CD4-positive, CD25-positive, alpha-beta regulatory T cell (primary cell): Measurements from ENCODE around the gene ADGRV1. TPM values are rescaled to one million over a fixed set of nuclear protein-coding genes. Genes with fewer than 3 reads are reported as not detected.

Experiments used
- ATAC-seq, 2 donors: fragments of 150-1000 bp; cut with Tn5 transposase; one replicate each; pipeline ENCODE4 v1.10.0; 2021; ENCODE audit warnings: low read depth in 2 of 2, moderate number of reproducible peaks in 2 of 2, moderate library complexity in 1 of 2
- DNase-seq, 3 donors: peaks; one replicate each; pipeline versions ENCODE4 v3.0.0 to v3.0.0-alpha.2; 2012 to 2022; ENCODE audit warnings: mixed read lengths in 1 of 3
- H3K27ac ChIP-seq: one replicate; pipeline ENCODE4 v1.7.0; 2013; ENCODE audit warnings: mild to moderate bottlenecking, low read length; ENCODE audit not compliant: insufficient read depth, poor library complexity, severe bottlenecking
- H3K27me3 ChIP-seq: one replicate; pipeline ENCODE4 v1.7.0; 2013; ENCODE audit warnings: low read length; ENCODE audit not compliant: control insufficient read depth, insufficient read depth
- H3K36me3 ChIP-seq: one replicate; pipeline ENCODE4 v1.7.0; 2013; ENCODE audit warnings: mild to moderate bottlenecking, low read length, moderate library complexity; ENCODE audit not compliant: control insufficient read depth, insufficient read depth
- H3K4me1 ChIP-seq: 2 replicates; pipeline ENCODE4 v1.7.0; 2013; ENCODE audit warnings: mild to moderate bottlenecking, low read length; ENCODE audit not compliant: insufficient read depth, control insufficient read depth, poor library complexity, severe bottlenecking
- H3K4me3 ChIP-seq: one replicate; pipeline ENCODE4 v1.7.0; 2013; ENCODE audit warnings: low read depth, mild to moderate bottlenecking, low read length, moderate library complexity
- H3K9me3 ChIP-seq, 2 experiments: 1 replicate in 1 of 2; 2 replicates in 1 of 2; pipeline ENCODE4 v1.7.0; 2013; ENCODE audit warnings: low read length in 2 of 2, mild to moderate bottlenecking in 1 of 2, moderate library complexity in 1 of 2; ENCODE audit not compliant: control insufficient read depth in 2 of 2
- H3K27ac Mint-ChIP-seq, 3 donors: one replicate each; pipeline ENCODE4 v1.8.0; 2020 to 2022; ENCODE audit warnings: mild to moderate bottlenecking in 3 of 3, mixed read lengths in 3 of 3, moderate library complexity in 2 of 3
- H3K27me3 Mint-ChIP-seq: one replicate; pipeline ENCODE4 v1.8.0; 2022; ENCODE audit warnings: mild to moderate bottlenecking, mixed read lengths
- H3K36me3 Mint-ChIP-seq: one replicate; pipeline ENCODE4 v1.8.0; 2020; ENCODE audit warnings: mixed read lengths
- H3K4me1 Mint-ChIP-seq, 4 donors: one replicate each; pipeline ENCODE4 v1.8.0; 2020 to 2022; ENCODE audit warnings: mixed read lengths in 4 of 4, mild to moderate bottlenecking in 1 of 4
- H3K4me3 Mint-ChIP-seq, 4 donors: one replicate each; pipeline ENCODE4 v1.8.0; 2020 to 2022; ENCODE audit warnings: mild to moderate bottlenecking in 4 of 4, mixed read lengths in 4 of 4, moderate library complexity in 3 of 4
- H3K9me3 Mint-ChIP-seq, 7 donors: one replicate each; pipeline ENCODE4 v1.8.0; 2020 to 2022; ENCODE audit warnings: mixed read lengths in 7 of 7, mild to moderate bottlenecking in 3 of 7, moderate library complexity in 2 of 7
- polyA plus RNA-seq, 4 donors: library from polyadenylated mRNA; unstranded; fragments of 300-500 nt; fragmentation: Illumina TruSeq; gene quantifications; one replicate each; pipeline ENCODE4 v1.2.3, GENCODE V29; 2021
- total RNA-seq: library from RNA; stranded (reverse); gene quantifications from one replicate; pipeline ENCODE4 v1.2.3, GENCODE V29; 2022

Gene ADGRV1
- total and polyA plus RNA-seq, 5 donors from 2014 or later = 0.42 to 0.52 TPM; not detected in 3

DNA sequence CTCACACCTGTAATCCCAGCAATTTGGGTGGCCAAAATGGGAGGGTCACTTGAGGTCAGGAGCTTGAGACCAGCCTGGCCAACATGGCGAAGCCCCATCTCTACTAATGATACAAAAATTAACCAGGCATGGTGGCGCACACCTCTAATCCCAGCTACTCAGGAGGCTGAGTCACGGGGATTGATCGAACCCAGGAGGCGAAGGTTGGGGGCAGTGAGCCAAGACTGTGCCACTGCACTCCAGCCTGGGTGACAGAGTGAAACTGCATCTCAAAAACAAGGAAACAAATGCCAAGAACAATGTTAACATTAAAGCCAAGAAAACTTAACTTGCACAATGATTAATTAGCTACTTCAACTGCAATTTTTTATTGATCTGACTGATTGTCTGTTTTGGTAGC is 621.9 kb downstream of the ADGRV1 start:
- ATAC-seq (no peak), DNase-seq (no peak)
- peaks cover 0 to 18% (median 11%) of the 10 kb centered on the region in 4 donors for H3K4me1 Mint-ChIP-seq
- peaks cover 0 to 5% (median 0%) of the 10 kb centered on the region in 7 donors for H3K9me3 Mint-ChIP-seq
- Histone ChIP-seq H3K4me3 (no peak overlapping the region), H3K27ac (no peak overlapping the region), H3K9me3 (no peaks in the 10 kb centered on the region), H3K36me3 (no peaks in the 10 kb centered on the region), H3K4me1 (peaks cover 3% of the 10 kb centered on the region), H3K27me3 (peaks cover under 1% of the 10 kb centered on the region)
- H3K27ac Mint-ChIP-seq = peak overlapping the region in 1 of 3 donors; percentile 43
- no peak overlapping the region for H3K4me3 Mint-ChIP-seq
- peaks cover under 1% of the 10 kb centered on the region for H3K36me3 Mint-ChIP-seq
- H3K27me3 Mint-ChIP-seq = peaks cover 18% of the 10 kb centered on the region

- Mint-ChIP-seq H3K36me3 (peaks cover 4% of the 10 kb centered on the region), H3K27me3 (peaks cover 18% of the 10 kb centered on the region), H3K4me3 (no peak overlapping the region), H3K9me3 (peaks cover 0 to 2% (median 0%) of the 10 kb centered on the region in 7 donors), H3K27ac (peak overlapping the region in 1 of 3 donors; percentile 62), H3K4me1 (peaks cover 5 to 18% (median 11%) of the 10 kb centered on the region in 4 donors)
- Histone ChIP-seq H3K4me3 (no peak overlapping the region), H3K27me3 (peaks cover 10% of the 10 kb centered on the region), H3K36me3 (no peaks in the 10 kb centered on the region), H3K9me3 (no peaks in the 10 kb centered on the region), H3K4me1 (peaks cover 3% of the 10 kb centered on the region), H3K27ac (no peak overlapping the region)
- peak in 1 of 2 donors; percentile 25 for ATAC-seq
- peak in 1 of 3 donors; percentile 87 for DNase-seq
These were observed 624.2 kb downstream of the ADGRV1 start for GRCh38 chr5:91182763-91183162.

DNA sequence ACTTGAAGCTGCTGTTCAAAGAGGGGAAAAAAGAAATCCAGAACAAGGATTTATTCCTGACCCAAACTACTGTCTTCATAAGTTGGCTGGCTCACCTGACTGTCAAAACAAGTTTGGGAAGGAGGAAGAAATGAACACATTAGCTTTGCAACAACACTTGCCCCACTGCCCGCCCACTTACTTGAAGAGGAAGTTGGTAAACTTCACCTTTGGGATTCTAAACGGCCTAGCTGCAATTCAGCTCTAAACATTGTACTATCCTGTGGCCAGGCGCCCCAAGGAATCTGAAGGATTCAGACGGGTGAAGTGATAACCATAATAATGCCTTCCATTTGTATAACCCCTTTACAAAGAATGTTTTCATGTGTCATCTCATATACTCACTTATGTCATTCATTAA is 625.1 kb downstream of the ADGRV1 start:
- ATAC-seq = no peak
- no peak for DNase-seq
- Mint-ChIP-seq H3K4me3 (peak overlapping the region in 2 of 4 donors; percentile 17 to 28), H3K27ac (peak overlapping the region in 1 of 3 donors; percentile 6), H3K9me3 (peaks cover 0 to 2% (median 0%) of the 10 kb centered on the region in 7 donors), H3K36me3 (peaks cover 4% of the 10 kb centered on the region), H3K27me3 (peaks cover 23% of the 10 kb centered on the region), H3K4me1 (peaks cover 5 to 18% (median 11%) of the 10 kb centered on the region in 4 donors)
- H3K36me3 ChIP-seq = no peaks in the 10 kb centered on the region
- peaks cover 3% of the 10 kb centered on the region for H3K4me1 ChIP-seq
- no peak overlapping the region for H3K27ac ChIP-seq
- H3K9me3 ChIP-seq = no peaks in the 10 kb centered on the region
- no peak overlapping the region for H3K4me3 ChIP-seq
- H3K27me3 ChIP-seq = peaks cover 10% of the 10 kb centered on the region

DNA sequence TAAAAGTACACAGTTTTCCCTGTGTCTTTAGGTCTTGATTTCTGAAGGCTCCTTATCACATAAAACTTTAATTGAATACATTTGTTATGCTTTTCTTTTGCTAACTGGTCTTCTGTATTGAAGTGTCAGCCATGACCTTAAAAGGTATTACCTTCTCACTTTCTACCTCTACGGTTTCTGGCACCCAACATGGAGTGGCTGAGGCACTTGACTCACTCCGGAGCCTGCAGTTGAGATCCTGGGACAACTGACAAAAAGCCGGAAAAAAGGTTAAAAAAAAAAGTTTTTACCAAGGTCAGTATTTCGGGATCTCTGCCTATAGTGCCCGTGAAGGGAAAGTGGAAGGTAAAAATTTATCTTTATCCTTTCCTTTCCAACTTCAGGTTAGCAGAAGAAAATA is 627.5 kb downstream of the ADGRV1 start:
- Histone ChIP-seq H3K4me1 (peaks cover 3% of the 10 kb centered on the region), H3K36me3 (no peaks in the 10 kb centered on the region), H3K27me3 (peaks cover 13% of the 10 kb centered on the region), H3K9me3 (no peaks in the 10 kb centered on the region), H3K27ac (no peak overlapping the region), H3K4me3 (no peak overlapping the region)
- no peak overlapping the region for H3K4me3 Mint-ChIP-seq
- peaks cover 4% of the 10 kb centered on the region for H3K36me3 Mint-ChIP-seq
- no peak for ATAC-seq
- H3K4me1 Mint-ChIP-seq = peaks cover 6 to 18% (median 12%) of the 10 kb centered on the region in 4 donors
- peaks cover 0 to 2% (median 0%) of the 10 kb centered on the region in 7 donors for H3K9me3 Mint-ChIP-seq
- H3K27ac Mint-ChIP-seq = no peak overlapping the region
- no peak for DNase-seq
- peaks cover 16% of the 10 kb centered on the region for H3K27me3 Mint-ChIP-seq

- Mint-ChIP-seq H3K36me3 (peaks cover 4% of the 10 kb centered on the region), H3K27ac (no peak overlapping the region), H3K4me3 (peak overlapping the region in 1 of 4 donors; percentile 66), H3K27me3 (peaks cover 16% of the 10 kb centered on the region), H3K9me3 (peaks cover 0 to 2% (median 0%) of the 10 kb centered on the region in 7 donors), H3K4me1 (peaks cover 6 to 18% (median 10%) of the 10 kb centered on the region in 4 donors)
- Histone ChIP-seq H3K36me3 (no peaks in the 10 kb centered on the region), H3K27me3 (peaks cover 13% of the 10 kb centered on the region), H3K9me3 (no peaks in the 10 kb centered on the region), H3K4me3 (no peak overlapping the region), H3K4me1 (peaks cover 3% of the 10 kb centered on the region), H3K27ac (no peak overlapping the region)
- no peak for ATAC-seq
- no peak for DNase-seq
These were observed 628.4 kb downstream of the ADGRV1 start for GRCh38 chr5:91187032-91187431.

DNA sequence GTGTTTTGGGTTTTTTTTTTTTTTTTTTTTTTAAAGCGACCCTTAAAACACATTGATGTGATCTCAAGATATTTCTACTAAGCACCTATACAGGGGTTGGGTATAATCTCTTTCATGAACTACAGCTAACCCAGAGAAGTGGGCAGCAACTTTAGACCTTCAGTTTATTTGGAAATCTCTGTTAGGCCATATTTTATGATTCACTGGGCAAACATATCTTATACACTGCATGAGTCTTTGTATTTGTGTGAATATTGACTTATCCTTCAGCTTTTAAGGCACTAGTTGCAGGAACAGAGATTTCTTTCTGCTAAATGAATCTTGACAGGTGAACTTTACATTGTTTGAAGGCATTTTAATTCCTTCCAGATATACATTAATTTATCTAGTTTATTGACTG is 630.2 kb downstream of the ADGRV1 start:
- peaks cover 17% of the 10 kb centered on the region for H3K27me3 Mint-ChIP-seq
- ATAC-seq (no peak), DNase-seq (no peak)
- peaks cover 3 to 10% (median 6%) of the 10 kb centered on the region in 4 donors for H3K4me1 Mint-ChIP-seq
- H3K36me3 ChIP-seq = no peaks in the 10 kb centered on the region
- H3K4me1 ChIP-seq = no peaks in the 10 kb centered on the region
- H3K4me3 Mint-ChIP-seq = peak overlapping the region in 1 of 4 donors; percentile 50
- peaks cover 13% of the 10 kb centered on the region for H3K27me3 ChIP-seq
- peaks cover 0 to 2% (median 0%) of the 10 kb centered on the region in 7 donors for H3K9me3 Mint-ChIP-seq
- H3K36me3 Mint-ChIP-seq = peaks cover 4% of the 10 kb centered on the region
- no peak overlapping the region for H3K4me3 ChIP-seq
- H3K9me3 ChIP-seq = no peaks in the 10 kb centered on the region
- H3K27ac Mint-ChIP-seq = no peak overlapping the region
- no peak overlapping the region for H3K27ac ChIP-seq

GRCh38 chr5:91189480-91190313 is 631.1 kb downstream of the ADGRV1 start:
- Histone ChIP-seq H3K36me3 (no peaks in the 10 kb centered on the region), H3K27me3 (peaks cover 13% of the 10 kb centered on the region), H3K9me3 (no peaks in the 10 kb centered on the region), H3K4me3 (no peak overlapping the region), H3K4me1 (no peaks in the 10 kb centered on the region), H3K27ac (no peak overlapping the region)
- Mint-ChIP-seq H3K36me3 (peaks cover 4% of the 10 kb centered on the region), H3K27ac (no peak overlapping the region), H3K9me3 (no peaks in the 10 kb centered on the region), H3K4me3 (peak overlapping the region in 3 of 4 donors; percentile 6 to 50 (median 14)), H3K4me1 (peaks cover 0 to 9% (median 2%) of the 10 kb centered on the region in 4 donors), H3K27me3 (peaks cover 21% of the 10 kb centered on the region)
- peak in 1 of 3 donors; percentile 17 for DNase-seq
- no peak for ATAC-seq
